ENCODE results near the gene ODAD3.
A peak's percentile ranks its signal among the peaks of the same experiment; 100 is the strongest.
"Not testable (repeated sequence)": the region's sequence is repeated elsewhere in the genome, so short reads cannot be mapped to it uniquely, and the experiment has no call there.

Gene ODAD3

DNA sequence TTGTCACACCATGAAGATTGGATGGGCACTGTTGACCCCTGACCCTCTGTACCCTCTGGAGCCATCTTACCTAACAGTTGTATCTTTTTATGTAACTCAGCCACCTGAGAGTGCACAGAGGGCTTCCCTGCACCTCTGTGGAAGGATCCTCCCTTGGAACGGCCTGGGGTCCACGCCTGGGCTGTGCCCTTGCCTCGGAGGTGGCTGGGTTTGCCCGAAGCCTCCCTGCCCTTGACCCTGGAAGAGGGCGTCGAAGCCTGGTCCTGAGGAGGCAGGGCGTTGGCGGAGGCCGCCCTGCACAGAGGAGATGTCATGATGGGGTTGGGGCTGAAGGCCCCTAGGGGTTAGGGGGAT lies 241 bp downstream of the ODAD3 start:
- no peak for DNase-seq

GRCh38 chr19:11433526-11433925 lies 1.4 kb downstream of the ODAD3 start:
- not testable (repeated sequence) for DNase-seq

DNA sequence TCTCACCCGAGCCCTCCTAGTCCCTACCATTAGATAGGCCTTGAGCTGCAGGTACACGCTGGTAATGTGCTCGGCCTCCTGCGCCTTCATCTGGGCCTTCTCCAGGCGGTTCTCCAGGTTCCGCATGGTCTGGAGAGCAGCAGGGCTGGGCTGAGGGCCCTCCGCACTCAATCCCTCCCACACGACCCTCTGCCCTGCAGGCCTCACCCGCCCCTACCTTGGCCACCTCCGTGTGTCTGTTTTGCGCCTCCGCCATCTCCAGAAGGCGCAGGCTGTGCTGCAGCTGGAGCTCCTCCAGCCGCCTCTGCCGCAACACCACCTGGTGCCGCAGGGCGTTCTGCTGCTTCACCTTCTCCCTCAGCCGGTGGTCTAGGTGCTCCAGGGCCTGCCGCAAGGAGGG lies 8.3 kb downstream of the ODAD3 start:
- no peak for DNase-seq

DNA sequence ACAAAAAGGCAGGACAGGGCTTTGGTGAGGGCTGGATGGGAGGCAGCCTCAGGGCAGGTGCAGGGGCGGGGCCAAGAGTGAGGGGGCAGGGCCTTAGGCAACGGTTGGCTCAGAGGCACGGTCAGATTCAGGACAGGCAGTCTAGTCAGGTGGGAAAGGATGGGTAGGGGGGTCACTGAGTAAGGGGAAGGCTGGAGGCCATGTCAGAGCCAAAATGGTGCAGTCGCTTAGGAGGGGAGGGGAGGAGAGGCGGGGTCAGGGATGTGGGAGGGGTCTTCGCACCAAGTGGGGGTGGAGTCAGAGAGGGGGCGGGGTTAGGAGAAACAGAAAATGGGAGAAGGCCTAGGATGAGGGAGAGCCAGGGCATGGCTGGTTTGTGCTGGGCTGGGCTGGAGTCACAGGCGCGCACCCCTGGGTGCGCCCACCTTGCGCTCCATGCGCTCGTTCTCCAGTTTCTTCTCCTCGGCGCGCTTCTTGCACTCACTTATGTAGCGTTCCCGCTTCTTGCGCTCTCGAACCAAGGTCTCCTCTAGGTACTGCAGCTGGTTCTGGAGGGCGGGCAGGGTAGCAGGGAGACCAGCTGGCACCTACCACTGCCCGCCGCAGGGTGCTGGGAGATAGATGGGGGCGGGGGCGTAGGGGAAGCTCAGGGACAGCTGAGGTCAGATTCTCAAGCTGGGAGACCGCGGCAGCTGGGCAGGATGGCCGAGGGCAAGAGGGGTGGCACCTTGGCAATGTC lies 9.0 kb downstream of the ODAD3 start:
- no peak for DNase-seq

DNA sequence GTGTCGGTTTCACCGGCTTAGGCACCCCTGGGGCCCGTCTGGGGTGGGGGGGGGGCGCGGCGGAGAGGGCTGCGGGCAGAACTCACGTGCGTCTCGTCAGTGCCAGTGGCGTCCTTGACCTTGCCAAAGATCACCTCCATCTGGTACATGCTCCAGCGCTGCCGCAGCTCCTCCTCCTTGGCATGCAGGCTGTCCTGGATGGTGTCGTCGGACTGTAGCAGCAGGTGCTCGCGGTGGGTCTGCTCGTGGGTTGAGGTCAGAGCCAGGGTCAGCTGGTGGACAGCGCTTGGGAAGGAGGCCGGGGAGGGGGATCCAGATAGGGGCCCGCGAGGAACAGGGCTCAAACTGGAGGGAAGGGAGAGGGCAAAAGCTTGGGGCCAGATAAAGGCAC lies 11.1 kb downstream of the ODAD3 start:
- no peak for DNase-seq

- DNase-seq, result no peak
Measured at GRCh38 chr19:11423164-11423790, 11.6 kb downstream of the ODAD3 start.

- DNase-seq, result peak; percentile 69
Measured at GRCh38 chr19:11422163-11423065, 12.5 kb downstream of the ODAD3 start.

DNA sequence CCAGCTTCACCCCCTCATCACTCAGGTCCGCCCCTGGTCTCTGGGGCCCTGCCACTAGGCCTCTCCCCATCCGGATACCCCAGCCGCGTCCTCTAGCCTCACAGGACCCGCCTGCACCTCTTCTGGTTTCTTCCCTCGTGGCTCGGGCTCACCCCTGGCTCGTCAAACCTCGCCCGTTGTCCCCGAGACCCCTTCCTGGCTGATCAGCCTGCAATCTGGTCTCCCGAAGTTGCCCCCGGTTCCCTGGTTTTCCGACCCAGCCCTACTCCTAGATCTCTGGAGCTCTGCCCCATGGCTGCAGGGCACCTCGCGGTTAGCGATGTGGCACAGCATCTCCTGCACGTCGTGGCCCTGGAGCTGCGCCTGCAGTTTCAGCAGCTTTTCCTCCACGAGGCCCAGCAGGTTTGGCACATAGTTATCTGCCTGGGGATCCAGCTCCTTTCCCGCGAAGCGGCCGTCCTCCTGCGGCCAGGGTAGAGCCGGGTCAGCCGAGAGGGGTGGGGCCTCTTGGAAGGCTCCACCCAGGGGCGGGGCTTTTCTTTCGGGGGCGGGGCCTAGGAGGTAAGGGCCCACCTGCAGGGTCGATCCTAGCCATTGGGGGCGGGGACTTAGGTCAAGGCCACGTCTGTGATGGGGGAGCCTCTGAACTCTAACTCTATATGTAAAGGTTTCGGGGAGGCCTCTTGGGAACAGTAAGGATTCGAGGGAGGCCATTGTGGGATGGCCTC lies 13.4 kb downstream of the ODAD3 start:
- DNase-seq, result peak; percentile 57

GRCh38 chr19:11420429-11421370 lies 14.2 kb downstream of the ODAD3 start:
- no peak for DNase-seq

- DNase-seq, result no peak
Measured at GRCh38 chr19:11418549-11419506, 16.1 kb downstream of the ODAD3 start, which contains the start of gene RGL3. Gene RGL3 (minus strand): TSS chr19:11419314. CDS start chr19:11419278, 36 bp downstream.

DNA sequence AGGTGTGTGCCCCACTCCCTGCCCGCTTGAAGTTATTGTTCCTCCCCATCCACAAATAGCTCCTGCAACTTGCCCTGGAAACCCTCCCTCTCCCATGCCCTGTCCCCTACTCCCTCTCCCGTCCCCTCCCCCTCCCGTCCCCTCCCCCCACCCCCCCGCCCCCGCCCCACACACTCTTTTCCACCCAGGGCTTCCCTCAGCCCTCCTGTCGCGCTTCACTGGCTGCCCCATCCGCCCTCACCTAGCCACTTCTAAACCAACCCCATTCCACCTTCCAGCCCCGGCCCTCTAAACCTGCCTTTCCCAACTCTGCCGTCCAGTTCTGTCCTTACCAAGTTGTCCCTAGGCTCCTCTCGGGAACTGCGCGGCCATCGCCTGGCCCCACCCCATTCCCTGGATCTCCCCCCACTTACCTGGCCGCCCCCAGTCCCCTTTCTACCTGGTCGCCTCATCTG lies 16.8 kb downstream of the ODAD3 start:
- no peak for DNase-seq

- DNase-seq, result no peak
Measured at GRCh38 chr19:11416346-11417052, 18.4 kb downstream of the ODAD3 start.

DNA sequence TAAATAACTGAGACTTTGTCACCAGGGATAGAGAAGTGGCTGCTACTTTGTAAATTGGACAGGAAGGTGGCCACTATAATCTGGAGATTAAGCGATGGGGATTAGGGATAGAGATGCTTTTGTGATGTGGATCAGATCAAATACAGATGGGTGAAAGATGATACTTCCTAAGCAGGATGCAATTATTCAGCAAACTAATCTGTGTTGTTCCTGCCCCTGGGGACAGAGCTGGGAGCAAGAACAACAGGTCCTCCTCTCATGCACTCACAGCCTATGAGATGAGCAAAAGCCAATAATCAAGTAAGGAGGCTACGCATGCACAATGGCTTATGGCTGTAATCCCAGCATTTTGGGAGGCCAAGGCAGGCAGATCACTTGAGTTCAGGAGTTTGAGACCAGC lies 20.4 kb downstream of the ODAD3 start:
- DNase-seq, result no peak

DNA sequence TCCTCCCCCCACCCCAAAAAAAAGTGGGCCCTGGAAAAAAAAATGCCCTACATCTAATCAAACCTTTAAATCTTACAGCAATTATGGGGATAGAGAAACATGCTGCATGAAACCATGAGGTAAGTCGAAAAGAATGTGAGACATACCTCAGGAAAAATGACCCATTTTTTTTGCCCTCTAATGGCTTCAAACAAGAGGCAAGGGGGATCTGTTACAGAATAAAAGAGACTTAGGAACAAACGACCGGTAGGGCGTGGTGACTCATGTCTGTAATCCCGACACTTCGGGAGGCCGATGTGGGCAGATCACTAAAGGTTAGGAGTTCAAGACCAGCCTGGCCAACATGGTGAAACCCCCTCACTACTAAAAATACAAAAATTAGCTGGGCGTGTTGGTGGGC lies 24.2 kb downstream of the ODAD3 start:
- no peak for DNase-seq

GRCh38 chr19:11408591-11408990 lies 26.3 kb downstream of the ODAD3 start:
- no peak for DNase-seq

DNA sequence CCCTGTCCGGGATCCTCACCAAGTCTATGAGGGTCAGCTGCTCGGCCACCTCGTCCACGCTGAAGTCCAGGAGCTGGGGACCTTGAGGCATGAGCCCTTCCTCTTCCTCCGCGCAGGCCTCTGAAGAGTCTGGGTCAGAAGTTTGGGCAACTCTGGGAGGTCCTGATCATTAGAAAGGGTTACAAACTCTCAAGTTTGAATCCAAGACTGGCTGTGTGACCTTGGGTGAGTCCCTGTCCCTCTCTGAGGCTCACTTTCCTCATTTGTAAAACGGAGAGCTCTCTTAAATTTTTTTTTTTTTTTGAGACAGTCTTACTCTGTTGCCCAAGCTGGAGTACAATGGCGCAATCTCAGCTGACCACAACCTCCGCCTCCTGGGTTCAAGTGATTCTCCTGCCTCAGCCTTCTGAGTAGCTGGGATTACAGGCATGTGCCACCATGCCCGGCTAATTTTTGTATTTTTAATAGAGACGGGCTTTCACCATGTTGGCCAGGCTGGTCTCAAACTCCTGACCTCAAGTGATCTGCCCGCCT lies 28.2 kb downstream of the ODAD3 start:
- DNase-seq, result not testable (repeated sequence)

DNA sequence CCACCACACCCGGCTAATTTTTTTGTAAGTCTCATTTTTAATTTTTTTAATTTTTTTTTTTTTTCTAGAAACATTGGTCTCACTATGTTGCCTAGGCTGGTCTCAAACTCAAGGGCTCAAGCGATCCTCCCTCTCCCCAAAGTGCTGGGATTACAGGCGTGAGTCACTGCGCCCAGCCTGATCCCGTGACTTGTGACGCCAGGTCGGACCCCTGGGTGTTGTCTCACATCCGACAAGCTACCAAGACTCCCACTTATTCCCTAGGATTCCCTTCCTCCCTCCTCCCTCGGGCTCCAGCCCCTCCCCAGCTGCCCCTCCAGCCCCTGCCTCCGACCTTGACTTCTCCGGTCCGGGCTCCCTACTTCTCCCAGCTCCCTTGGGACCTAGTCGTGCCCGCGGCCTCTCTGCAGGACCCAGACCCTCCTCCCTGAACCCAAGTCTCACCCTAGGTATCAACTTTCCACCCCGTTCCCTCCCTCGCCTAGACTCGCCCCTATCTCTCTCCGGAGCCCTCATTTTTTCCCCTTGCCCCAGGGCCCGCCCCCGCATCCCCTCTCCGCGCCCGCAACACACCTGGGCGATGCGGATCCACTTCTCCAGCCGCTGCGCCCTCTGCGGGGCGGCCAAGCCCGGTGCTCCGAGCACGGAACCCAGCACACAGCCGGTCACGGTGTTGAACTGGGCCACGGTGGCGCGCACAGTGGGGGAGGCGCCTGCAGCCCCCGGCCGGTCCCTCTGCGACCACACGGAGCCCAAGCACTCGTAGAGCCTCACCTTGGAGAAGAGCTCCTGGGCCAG lies 28.9 kb downstream of the ODAD3 start:
- DNase-seq, result peak; percentile 37

DNA sequence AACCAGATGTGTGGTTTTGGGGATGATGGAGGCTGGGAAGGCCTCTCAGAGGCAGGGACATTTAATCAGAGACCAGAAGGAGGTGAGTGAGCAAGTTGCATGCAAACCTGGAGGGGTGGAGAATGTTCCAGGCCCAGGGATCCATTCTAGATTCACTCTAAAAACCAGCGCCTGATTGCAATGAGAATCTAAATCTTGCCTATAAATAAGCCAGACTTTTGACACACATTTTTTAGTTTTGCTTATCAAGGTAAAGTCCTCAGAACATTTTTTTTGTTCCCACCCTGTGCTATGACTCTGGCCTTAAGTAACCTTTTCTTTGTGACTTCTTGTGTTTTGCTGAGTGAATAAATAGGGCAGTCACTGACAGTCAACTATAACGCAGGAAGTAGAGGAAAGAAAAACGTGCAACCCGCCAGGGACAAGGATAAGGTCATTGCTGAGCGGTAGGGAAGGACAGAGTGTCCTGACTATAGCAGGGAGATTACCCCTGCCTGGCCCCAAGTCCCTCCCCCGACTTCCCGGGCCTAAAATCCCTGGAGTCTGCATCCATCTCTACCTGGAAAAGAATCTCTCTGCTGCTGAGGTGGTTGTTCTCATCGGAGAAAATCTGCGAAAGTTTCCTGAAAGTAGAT lies 30.2 kb downstream of the ODAD3 start:
- DNase-seq, result no peak

All from stimulated activated CD4-positive, alpha-beta T cell treated with anti-CD3 and anti-CD28 coated beads, Interleukin-1b, Interleukin-23, amount 100 ng/mL, for 48 hours (primary cell).